ENCODE results near the gene C21orf91.

DNA sequence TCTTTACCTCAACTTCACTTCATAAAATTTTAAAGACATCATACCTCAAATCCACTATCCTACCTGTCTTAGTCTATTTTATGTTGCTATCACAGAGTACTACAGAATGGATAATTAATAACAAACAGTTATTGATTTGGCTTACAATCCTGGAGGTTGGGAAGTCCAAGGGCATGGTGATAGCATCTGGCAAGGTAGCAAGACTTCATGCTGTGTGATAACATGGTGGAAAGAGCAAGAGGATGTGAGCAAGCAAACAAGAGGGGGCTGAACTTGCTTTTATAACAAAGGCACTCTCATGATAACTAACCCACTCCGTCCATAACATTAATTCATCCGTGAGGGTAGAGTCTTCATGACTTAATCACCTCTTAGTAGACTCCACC, 33.8 kb downstream of the C21orf91 start:
- TF ChIP-seq, protein P1, sequence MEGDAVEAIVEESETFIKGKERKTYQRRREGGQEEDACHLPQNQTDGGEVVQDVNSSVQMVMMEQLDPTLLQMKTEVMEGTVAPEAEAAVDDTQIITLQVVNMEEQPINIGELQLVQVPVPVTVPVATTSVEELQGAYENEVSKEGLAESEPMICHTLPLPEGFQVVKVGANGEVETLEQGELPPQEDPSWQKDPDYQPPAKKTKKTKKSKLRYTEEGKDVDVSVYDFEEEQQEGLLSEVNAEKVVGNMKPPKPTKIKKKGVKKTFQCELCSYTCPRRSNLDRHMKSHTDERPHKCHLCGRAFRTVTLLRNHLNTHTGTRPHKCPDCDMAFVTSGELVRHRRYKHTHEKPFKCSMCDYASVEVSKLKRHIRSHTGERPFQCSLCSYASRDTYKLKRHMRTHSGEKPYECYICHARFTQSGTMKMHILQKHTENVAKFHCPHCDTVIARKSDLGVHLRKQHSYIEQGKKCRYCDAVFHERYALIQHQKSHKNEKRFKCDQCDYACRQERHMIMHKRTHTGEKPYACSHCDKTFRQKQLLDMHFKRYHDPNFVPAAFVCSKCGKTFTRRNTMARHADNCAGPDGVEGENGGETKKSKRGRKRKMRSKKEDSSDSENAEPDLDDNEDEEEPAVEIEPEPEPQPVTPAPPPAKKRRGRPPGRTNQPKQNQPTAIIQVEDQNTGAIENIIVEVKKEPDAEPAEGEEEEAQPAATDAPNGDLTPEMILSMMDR (IDR thresholded peaks at IDR 0.05), result no peak
- no peak for TF ChIP-seq POLR2AphosphoS5 (IDR thresholded peaks at IDR 0.05)
- no peak for TF ChIP-seq POLR2A (IDR thresholded peaks at IDR 0.05)

Measured in prostate gland (tissue), 2 donors.